Measurements from ENCODE around the gene KANTR.
A peak's percentile ranks its signal among the peaks of the same experiment; 100 is the strongest.

The KANTR gene

DNA sequence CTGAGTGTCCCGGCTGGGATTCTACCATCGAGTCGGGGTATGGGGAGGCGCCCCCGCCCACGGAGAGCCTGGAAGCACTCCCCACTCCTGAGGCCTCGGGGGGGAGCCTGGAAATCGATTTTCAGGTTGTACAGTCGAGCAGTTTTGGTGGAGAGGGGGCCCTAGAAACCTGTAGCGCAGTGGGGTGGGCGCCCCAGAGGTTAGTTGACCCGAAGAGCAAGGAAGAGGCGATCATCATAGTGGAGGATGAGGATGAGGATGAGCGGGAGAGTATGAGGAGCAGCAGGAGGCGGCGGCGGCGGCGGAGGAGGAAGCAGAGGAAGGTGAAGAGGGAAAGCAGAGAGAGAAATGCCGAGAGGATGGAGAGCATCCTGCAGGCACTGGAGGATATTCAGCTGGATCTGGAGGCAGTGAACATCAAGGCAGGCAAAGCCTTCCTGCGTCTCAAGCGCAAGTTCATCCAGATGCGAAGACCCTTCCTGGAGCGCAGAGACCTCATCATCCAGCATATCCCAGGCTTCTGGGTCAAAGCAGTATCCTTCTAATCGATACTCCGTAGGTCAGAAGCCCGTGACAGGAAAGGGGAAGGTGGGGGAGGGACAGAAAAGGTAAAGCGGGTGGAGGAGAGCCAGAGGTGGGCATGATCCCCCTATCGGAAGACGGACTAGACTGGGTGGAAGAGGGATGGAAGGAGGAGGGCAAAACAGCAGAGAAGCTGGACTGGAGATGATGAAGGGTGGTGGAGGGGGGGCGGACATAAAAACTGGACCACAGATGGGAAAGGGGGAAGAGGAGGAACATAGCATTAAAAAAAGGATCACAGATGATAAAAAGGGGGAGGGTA is 10.9 kb upstream of the KANTR start:
- TF ChIP-seq, protein P1, sequence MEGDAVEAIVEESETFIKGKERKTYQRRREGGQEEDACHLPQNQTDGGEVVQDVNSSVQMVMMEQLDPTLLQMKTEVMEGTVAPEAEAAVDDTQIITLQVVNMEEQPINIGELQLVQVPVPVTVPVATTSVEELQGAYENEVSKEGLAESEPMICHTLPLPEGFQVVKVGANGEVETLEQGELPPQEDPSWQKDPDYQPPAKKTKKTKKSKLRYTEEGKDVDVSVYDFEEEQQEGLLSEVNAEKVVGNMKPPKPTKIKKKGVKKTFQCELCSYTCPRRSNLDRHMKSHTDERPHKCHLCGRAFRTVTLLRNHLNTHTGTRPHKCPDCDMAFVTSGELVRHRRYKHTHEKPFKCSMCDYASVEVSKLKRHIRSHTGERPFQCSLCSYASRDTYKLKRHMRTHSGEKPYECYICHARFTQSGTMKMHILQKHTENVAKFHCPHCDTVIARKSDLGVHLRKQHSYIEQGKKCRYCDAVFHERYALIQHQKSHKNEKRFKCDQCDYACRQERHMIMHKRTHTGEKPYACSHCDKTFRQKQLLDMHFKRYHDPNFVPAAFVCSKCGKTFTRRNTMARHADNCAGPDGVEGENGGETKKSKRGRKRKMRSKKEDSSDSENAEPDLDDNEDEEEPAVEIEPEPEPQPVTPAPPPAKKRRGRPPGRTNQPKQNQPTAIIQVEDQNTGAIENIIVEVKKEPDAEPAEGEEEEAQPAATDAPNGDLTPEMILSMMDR (conservative IDR thresholded peaks at IDR 0.05): no peak
- H3K27ac ChIP-seq: peak overlapping the region; percentile 41; the same call in 1 of the 2 replicates

DNA sequence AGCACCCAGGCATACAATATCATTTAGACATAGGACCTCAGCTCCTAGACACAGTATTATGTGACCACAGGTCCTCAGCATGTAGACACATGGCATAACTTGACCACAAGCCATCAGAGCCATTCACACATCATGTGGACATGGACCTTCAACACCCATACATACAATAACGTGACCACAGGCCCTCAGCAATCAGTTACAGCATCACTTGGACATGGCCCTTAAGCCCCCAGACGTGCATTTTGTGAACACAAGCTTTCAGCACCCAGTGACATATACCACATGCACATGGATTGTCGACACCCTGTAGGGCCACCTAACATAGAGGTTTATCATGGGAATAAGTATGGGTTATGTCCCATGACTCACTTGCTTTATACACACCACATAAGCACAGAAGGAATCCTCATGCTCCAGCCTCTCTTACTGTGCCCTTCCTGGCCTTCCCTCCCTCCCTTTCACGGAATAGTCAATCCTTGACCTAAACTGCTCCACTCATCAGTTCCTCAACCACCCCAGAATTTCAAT is 9.8 kb upstream of the KANTR start:
- TF ChIP-seq, protein P1 (conservative IDR thresholded peaks at IDR 0.05): no peak
- H3K27ac ChIP-seq: no peak overlapping the region

DNA sequence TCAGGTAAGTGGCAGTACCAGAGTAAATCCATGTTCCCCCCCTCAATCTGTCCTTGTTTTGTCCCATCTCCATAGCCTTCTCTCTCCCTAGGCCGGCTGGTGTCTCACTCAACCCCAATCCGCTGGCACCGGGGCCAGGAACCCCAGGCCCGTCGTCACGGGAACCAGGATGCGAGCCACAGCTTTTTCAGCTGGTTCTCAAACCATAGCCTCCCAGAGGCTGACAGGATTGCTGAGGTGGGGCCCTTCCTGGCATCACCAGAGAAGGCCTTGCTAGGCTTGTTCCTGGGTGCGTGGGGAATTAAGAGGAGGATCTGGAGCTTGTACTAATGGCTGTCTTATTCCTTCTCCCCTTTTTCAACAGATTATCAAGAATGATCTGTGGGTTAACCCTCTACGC is 9.1 kb upstream of the KANTR start:
- TF ChIP-seq, protein P1 (conservative IDR thresholded peaks at IDR 0.05): no peak
- no peak overlapping the region for H3K27ac ChIP-seq

DNA sequence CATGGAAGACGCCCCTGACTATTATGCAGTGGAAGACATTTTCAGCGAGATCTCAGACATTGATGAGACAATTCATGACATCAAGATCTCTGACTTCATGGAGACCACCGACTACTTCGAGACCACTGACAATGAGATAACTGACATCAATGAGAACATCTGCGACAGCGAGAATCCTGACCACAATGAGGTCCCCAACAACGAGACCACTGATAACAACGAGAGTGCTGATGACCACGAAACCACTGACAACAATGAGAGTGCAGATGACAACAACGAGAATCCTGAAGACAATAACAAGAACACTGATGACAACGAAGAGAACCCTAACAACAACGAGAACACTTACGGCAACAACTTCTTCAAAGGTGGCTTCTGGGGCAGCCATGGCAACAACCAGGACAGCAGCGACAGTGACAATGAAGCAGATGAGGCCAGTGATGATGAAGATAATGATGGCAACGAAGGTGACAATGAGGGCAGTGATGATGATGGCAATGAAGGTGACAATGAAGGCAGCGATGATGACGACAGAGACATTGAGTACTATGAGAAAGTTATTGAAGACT is 8.2 kb upstream of the KANTR start:
- no peak overlapping the region for H3K27ac ChIP-seq
- TF ChIP-seq, protein P1 (conservative IDR thresholded peaks at IDR 0.05): no peak

DNA sequence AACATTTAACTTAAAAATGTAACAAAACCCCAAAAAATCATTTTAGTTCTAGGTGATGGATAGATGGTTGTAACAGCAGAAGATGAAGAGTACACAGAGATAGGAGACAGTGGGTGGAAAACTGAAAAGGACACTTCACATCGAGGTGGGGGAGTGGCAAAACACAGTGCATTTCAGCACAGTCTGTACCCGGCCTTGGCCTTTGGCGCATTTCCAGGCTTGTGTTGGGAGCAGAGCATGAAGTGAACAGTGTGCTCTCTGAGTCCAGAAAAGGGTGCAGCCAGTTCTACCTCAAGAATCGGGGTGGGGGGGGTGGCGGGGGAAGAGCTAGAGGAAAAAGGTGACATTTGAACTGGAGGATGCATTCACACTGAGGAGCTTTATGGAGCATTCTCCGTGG is 7.5 kb upstream of the KANTR start:
- H3K27ac ChIP-seq: no peak overlapping the region
- TF ChIP-seq, protein P1 (conservative IDR thresholded peaks at IDR 0.05): no peak

DNA sequence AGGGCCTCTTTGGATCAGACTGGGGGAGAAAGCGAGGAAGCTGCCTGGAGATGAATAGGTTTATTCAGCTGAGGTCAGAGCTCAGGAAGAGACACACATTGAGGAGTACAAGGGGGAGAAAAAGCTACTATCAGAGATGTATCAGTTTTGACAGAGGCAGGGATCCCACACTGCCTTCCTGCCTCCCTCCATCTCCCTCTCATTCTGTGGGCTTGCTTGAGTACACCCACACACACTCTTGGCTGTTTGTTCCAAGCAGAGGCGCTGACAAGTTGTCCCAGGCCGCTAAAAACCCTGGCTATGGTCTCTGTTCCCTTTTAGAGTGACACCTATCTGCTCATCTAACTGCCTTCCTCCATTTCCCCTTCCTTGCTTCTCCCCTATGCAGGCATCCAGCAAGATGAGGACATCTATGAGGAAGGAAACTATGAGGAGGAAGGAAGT is 6.5 kb upstream of the KANTR start:
- TF ChIP-seq, protein P1 (conservative IDR thresholded peaks at IDR 0.05): no peak
- no peak overlapping the region for H3K27ac ChIP-seq

DNA sequence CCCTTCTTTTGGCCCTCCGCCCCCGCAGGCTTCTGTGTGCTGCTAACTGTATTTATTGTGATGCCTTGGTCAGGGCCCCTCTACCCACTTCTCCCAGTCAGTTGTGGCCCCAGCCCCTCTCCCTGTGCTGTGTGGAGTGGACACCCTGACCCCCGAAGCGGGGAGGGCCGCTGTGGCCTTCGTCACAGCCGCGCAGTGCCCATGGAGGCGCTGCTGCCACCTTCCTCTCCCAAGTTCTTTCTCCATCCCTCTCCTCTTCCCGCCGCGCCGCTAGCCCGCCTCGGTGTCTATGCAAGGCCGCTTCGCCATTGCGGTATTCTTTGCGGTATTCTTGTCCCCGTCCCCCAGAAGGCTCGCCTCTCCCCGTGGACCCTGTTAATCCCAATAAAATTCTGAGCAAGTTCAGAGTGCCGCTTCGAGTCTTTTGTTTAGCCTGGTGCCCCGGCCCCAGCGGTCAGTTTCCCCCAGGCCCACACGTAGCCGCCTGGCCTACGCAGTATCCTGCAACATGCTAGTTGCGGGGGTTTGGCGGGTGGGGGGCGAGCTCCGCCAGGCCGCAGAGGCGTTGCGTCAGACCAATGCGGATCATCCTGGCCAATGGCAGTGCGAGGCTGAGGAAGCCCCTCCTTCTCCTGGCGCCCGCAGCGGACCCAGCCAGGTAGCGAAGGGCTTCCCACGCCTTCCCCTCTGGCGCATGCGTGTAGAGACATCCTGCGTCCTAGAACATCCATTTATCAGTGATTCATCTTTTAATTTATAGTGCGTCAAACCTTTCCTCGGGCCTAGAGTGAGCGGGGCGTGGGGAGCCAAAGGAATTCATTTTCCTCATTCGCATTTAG is 5.6 kb upstream of the KANTR start:
- H3K27ac ChIP-seq: peak overlapping the region; percentile 58

More for the DNA sequence above, 5.6 kb upstream of the KANTR start:
- TF ChIP-seq, protein P1 (conservative IDR thresholded peaks at IDR 0.05): no peak

All from VCaP (cell line).